Keratinocyte (primary cell): Measurements from ENCODE around the gene MYOM1.

Source experiments
- CTCF ChIP-seq, 3 experiments: IDR thresholded peaks in 1 of 3; conservative IDR thresholded peaks in 1 of 3; optimal IDR thresholded peaks in 1 of 3; 2 replicates in 2 of 3; 3 replicates in 1 of 3; pipeline versions ENCODE3 to v1.5.1; 2011; ENCODE audit warnings: low read length in 3 of 3, mild to moderate bottlenecking in 3 of 3, moderate library complexity in 2 of 3, control low read depth in 1 of 3, inconsistent platforms in 1 of 3; ENCODE audit not compliant: insufficient read depth in 2 of 3; ENCODE audit errors: extremely low read depth in 1 of 3
- EZH2 ChIP-seq: IDR thresholded peaks from one replicate; pipeline ENCODE4 v1.6.1; 2012; ENCODE audit warnings: inconsistent platforms, mild to moderate bottlenecking, low read length, moderate library complexity

GRCh38 chr18:3138274-3138975, 81.3 kb downstream of the MYOM1 start:
- no peak for TF ChIP-seq CTCF (optimal IDR thresholded peaks at IDR 0.05 in 1 of 3, IDR thresholded peaks at IDR 0.05 in 1 of 3, conservative IDR thresholded peaks at IDR 0.05 in 1 of 3; ENCODE audit: extremely low read depth in 1 of 3, insufficient read depth in 2 of 3, low read length in 3 of 3)
- no peak for TF ChIP-seq EZH2
